Activated CD4-positive, alpha-beta T cell treated with anti-CD3 and anti-CD28 coated beads, Interleukin-2, amount 50 U/mL, for 24 hours (primary cell): ENCODE data around the gene SOAT2.
A peak's percentile ranks its signal among the peaks of the same experiment; 100 is the strongest.

Experiments
- DNase-seq, 2 donors: peaks; one replicate each; pipeline ENCODE4 v3.0.0-alpha.2; 2020; ENCODE audit warnings: low read depth in 1 of 2, low spot score in 1 of 2

SOAT2 gene

DNA sequence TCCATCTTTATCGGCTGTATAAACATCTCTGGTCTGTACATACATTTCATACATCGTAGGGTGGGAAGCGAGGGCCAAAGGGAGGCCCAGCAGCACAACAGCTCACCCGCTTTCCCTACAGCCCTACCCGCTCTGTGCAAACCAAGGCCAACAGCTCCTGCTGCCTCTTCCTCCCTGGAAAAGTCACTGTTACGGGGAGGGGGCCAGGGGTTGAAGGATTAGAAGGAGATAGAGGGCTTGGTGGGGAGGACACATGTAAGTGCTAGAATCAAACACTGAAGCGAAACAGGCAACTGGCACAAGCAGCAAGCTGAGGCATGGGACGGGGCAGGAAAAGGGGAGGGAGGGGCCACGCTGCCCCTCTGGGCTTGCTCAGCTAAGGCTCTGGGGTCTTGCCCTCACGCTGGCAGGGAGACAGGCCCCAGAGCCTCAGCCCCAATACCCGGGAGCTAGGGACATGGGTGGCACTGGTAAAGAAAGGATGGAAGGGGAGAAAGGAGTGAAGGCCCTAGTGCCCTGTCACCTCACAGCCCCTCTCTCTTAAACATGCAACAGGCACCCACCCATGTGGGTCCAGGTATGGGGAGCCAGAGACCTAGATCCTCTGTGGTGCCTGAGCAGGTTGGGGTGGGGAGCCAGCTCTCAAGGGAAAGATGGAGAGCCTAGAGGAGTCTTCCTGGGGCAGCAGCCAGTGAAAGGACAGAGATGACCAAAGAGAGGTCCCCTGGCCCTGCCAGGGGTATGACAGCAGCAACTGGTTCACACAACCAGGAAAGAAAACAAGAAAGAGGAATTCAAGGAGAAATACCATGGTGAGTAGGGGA is 38.5 kb upstream of the SOAT2 start:
- no peak for DNase-seq

DNA sequence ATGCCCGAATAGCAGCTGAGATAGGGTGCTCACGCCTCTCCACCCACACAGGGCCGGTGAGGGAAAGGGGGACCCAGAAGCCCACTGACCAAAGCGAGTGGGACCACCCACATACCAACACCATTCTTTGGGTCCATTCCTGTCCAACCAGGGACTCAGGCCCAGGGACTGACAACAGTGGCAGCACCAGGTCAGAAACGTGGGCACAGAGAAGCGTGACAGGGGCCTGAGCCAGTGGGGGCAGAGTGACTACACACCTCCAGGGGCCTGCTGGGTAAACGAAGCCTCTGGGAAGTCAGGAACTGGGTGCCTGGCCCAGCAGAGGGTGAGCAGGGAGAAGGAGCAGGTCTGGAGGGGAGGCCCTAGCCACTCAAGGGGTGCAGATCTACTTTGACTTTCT is 37.8 kb upstream of the SOAT2 start:
- no peak for DNase-seq

GRCh38 chr12:53065975-53066931 is 37.0 kb upstream of the SOAT2 start:
- peak; percentile 46 to 50 for DNase-seq

DNA sequence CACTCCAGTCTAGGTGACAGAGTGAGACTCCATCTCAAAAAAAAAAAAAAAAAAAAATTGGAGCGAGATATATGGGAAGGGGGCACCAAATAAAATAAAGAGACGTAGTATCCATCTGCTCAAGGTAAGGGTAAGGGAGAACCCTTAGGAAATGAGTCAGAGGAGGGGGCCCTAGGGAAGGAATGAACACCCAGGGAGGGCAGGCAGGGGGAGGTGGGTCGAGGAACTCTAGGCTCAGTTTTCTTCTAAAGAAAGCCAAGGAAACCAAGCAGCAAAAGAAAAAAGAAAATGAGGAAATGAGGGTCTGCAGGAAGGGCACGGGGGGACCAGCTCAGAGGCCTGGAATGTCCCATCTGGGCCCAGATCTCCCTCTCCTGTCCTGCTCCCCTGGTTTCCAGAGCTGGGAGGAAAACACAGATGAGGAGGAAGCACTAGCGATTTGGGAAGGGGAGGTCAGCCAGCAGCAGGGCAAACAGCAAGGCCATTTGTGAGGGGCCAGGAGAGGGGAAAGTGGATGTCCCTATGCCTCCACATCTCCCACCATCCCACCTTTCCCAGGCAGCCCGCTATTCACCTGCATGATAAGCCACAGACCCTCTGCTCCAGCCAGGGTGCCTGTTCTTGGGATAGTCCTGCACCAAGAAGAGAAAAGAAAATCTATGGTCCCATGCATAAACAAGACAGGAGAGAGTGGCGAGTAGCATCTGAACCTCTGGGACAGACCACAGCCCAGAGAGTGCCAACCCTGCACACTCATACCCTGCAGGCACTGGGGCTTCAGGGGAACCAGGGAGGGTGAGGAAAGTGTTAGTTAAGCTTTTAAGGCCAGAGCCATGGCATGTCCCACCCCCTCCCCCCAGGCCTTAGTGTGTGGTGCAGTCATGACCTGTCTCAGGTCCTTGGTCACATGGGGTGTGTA is 36.0 kb upstream of the SOAT2 start:
- DNase-seq = no peak

DNA sequence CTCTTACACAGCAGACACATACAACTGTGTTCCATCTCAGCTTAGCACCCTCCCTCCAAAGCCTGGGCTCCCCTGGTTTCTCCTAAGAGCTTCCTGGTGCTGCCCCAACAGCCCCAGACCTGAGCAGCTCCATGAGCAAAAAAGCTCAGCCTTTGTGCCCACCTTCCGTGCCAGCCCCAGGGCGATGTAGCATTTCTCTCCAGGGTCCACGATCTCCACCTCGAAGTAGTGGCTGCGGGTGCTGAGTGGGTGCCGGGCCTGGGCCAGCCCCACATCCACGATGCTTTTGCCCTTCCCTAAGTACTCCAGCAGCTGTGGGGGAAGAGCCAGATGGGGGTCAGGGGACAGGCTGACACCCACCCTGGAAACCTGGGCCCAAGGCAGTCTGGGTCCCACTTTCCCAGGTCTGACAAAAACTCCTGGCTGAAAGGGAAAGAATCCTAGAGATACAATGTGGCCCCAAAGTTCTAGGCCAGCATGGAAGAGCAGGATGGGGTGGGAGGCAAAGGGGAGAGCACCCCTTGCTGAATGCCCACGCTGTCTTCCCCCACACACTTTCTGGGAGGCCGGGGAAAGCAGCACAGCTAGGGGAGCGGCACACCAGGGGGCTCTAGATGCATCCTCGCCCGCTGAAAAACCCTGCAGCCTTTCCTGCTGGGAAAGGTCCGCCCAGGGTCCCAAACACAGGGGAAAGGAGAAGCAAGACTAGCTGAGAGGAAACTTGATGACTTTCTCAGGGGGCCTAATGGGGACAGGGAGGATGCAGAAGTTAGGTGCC is 35.1 kb upstream of the SOAT2 start:
- DNase-seq = no peak

GRCh38 chr12:53068811-53069585 is 34.3 kb upstream of the SOAT2 start:
- DNase-seq = no peak

GRCh38 chr12:53069621-53070410 is 33.5 kb upstream of the SOAT2 start:
- DNase-seq = no peak

- DNase-seq = no peak
Observed at GRCh38 chr12:53070877-53071492, 32.3 kb upstream of the SOAT2 start.

DNA sequence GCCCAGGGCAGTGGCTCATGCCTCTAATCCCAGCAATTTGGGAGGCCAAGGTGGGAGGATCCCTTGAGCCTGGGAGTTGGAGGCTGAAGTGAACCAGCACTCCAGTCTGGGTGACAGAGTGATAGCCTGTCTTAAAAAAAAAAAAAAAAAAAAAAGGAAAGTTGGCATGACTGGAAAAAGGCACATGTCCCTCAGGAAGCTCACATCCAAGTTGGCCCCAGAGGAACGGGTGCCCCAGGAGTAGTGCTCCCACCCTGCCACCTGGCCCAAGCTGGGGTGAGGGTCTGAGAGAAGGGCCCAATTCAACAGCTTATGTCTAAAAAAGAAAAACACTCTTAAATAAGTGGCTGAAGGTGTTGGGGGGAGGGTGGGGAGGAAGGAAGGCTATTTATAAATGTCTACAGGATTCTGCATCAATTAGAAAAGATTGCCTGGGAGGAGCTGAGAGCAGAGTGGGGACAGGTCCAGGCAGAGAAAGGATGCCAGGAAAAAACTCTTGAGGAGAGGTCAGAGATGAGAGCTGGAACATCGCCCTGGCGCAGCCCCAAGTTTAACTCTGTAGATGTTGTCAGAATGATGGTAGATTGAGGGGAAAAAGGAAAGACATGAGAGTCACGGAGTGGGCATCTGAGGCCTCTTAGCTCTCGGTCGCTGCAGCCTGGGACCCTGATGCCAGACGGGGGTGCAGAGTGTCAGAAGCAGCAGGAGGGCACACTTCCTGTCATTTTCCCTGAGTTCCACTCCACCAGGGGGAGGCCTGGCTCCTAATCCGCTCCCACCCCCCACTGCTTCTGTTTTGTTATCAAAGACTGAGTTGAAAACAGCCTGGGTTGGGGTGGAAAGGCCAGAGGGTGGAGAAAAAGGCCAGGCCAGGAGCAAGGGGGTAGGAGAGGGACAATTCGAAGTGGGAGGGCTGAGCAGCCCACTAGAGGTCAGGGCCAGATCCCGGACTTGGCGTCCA is 31.4 kb upstream of the SOAT2 start:
- DNase-seq = no peak

- DNase-seq = no peak
Observed at GRCh38 chr12:53073881-53074280, 29.4 kb upstream of the SOAT2 start.

DNA sequence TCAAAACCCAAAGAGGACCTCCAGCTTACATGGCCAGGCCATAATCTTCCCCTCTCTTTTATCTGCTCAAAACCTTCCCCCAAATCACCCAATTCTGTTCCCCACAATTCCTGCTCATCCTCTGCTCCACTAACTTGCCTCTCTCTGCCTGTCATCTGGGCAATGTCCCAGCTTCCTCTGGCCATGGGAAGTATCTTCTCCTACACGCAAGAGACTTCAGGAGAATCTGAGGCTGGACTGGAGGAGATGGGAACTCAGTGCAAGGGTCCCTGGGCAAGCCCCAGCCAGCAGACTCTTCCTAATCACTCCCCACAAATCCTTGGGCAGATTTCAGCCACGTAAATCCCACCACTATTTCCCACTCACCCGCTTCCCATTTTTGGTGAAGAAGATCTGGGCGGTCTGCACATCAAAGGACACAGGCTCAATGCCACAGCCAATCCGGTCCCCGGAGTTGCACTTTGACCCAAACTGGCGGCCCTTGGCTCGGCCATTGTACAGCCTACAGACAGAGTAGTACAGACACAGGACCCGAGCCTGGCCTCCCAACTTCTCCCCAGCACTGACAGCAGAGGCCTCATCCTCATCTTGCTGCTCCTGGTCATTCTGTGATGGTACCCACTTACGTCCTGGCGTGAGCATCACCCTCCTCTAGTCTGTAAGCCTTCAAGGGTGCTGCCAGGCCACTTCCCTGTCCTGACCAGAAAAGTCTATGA is 28.8 kb upstream of the SOAT2 start:
- no peak for DNase-seq

DNA sequence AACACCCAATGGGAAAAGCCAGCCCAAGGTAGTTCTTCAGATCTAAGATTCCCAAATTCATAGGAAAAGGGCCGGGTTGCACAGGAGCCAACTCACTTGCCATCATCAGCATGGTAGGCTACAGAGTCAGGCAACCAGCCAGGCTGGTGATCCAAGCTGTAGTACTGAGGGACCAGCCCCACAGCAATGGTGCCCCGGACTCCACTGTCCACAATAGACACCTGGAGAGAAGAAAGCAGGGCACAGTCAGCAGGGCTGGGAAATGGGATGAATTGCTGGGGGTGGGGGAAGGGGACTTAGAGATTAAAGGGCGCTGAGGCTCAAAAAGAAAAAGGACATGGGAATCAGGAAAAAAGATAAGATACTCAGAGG is 28.3 kb upstream of the SOAT2 start:
- no peak for DNase-seq

DNA sequence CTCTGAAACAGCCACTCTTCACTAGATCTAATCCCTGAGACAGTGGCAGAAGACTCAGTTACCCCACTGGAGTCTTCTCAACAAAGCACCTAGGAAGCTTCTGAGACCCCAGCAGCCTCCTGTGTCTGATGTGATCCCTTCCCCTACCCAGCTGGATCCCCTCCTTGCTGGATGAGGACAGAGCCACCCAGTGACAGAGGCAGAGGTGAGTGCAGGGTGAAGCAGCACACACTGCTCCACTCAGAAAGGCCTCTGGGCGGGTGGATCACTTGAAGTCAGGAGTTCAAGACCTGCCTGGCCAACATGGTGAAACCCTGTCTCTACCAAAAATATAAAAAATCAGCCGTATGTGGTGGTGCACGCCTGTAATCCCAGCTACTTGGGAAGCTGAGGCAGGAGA is 26.8 kb upstream of the SOAT2 start:
- no peak for DNase-seq

GRCh38 chr12:53077030-53077429 is 26.3 kb upstream of the SOAT2 start:
- DNase-seq = no peak

DNA sequence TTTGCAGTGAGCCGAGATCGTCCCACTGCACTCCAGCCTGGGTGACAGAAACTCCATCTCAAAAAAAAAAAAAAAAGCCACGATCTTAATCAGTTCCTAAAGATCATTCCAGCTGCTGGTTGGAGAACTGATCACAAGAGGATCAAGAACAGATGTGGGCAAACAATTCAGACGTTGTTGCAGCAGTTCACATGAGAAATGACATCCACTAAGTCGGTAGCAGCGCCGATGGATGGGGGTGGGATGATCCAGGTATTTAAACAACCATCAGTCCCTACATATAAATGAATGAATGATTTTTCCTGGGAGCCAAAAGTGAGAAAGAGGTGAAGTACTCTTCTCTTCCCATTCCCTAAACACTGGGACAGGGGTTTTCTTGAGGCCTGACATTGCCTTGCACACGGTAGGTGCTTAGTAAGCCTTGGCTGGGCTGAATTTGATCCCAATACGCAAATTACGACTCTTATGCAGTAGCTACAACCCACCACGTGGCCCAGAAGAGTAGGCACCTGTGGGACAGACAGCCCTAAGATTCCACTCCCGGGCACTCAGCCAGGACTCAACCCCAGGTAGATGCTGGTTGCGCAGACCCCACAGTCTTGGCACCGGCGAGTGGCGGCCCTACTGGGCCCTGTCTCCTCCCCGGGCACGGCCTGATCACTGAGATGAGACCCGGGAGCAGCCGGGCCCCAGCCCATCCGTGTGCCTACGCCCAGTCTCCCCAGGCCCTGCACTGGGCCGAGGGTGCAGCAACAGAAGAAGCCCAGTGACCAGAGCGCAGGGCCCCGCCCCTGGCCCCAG is 24.7 kb upstream of the SOAT2 start:
- DNase-seq = peak in 1 of 2 donors; percentile 30
